Neural cell (in vitro differentiated cells): ENCODE results near the gene CSF1. TPM values are rescaled to one million over a fixed set of nuclear protein-coding genes. Genes with fewer than 3 reads are reported as not detected.
"Not testable (repeated sequence)": the region's sequence is repeated elsewhere in the genome, so short reads cannot be mapped to it uniquely, and the experiment has no call there.

Experiments used
- H2AFZ ChIP-seq: fragments of 200-600, 300-800 bp; sonication (generic), shearing (Covaris generic); 2 replicates; pipeline ENCODE4 v1.6.0; 2014; ENCODE audit warnings: low read depth, mild to moderate bottlenecking, antibody characterized with exemption, low read length, moderate library complexity
- H3F3A ChIP-seq: fragments of 200-600 bp; shearing (Covaris generic); 2 replicates; pipeline ENCODE4 v1.6.1; 2016; ENCODE audit warnings: mild to moderate bottlenecking, moderate library complexity, mixed read lengths, antibody characterized with exemption, low read length; ENCODE audit not compliant: insufficient read depth, poor library complexity, severe bottlenecking
- H3K27ac ChIP-seq: fragments of 200-600, 300-800 bp; sonication (generic), shearing (Covaris generic); 2 replicates; pipeline ENCODE4 v1.5.1; 2014; ENCODE audit warnings: mild to moderate bottlenecking, low read length, moderate library complexity
- H3K27me3 ChIP-seq: fragments of 300-800, 200-600 bp; sonication (generic), shearing (Covaris generic); 2 replicates; pipeline ENCODE4 v1.6.0; 2014; ENCODE audit warnings: mild to moderate bottlenecking, low read depth, low read length, moderate library complexity; ENCODE audit not compliant: insufficient read depth
- H3K36me3 ChIP-seq: fragments of 300-800, 200-600 bp; sonication (generic), shearing (Covaris generic); 2 replicates; pipeline ENCODE4 v1.5.1; 2014; ENCODE audit warnings: mild to moderate bottlenecking, antibody characterized with exemption, low read length, moderate library complexity; ENCODE audit not compliant: insufficient read depth
- H3K4me2 ChIP-seq: fragments of 300-800, 200-600 bp; sonication (generic), shearing (Covaris generic); 2 replicates; pipeline ENCODE4 v1.6.0; 2014; ENCODE audit warnings: mild to moderate bottlenecking, low read length
- H3K4me3 ChIP-seq: fragments of 300-800, 200-600 bp; sonication (generic), shearing (Covaris generic); 2 replicates; pipeline ENCODE4 v1.5.1; 2014; ENCODE audit warnings: mild to moderate bottlenecking, low read length, moderate library complexity
- H3K79me2 ChIP-seq: fragments of 200-600 bp; shearing (Covaris generic); replicated peaks from 2 replicates; pipeline ENCODE4 v1.6.0; 2014; ENCODE audit warnings: mild to moderate bottlenecking, low read length, moderate library complexity; ENCODE audit not compliant: insufficient read depth
- H3K9ac ChIP-seq: fragments of 300-800, 200-600 bp; sonication (generic), shearing (Covaris generic); 2 replicates; pipeline ENCODE4 v1.6.1; 2016; ENCODE audit warnings: mild to moderate bottlenecking, low read length, mixed read lengths
- H3K9me2 ChIP-seq: fragments of 200-600 bp; shearing (Covaris generic); 2 replicates; pipeline ENCODE4 v1.6.1; 2016; ENCODE audit warnings: mild to moderate bottlenecking, low read length, mixed read lengths; ENCODE audit not compliant: insufficient read depth
- H3K9me3 ChIP-seq: fragments of 200-600, 300-800 bp; sonication (generic), shearing (Covaris generic); 2 replicates; pipeline ENCODE4 v1.6.1; 2016; ENCODE audit warnings: mild to moderate bottlenecking, mixed run types, low read length, moderate library complexity, mixed read lengths
- H4K20me1 ChIP-seq: fragments of 200-600 bp; shearing (Covaris generic); 2 replicates; pipeline ENCODE4 v1.6.1; 2016; ENCODE audit warnings: mild to moderate bottlenecking, mixed run types; ENCODE audit not compliant: insufficient read depth
- CTCF ChIP-seq: fragments of 450-650 bp; IDR thresholded peaks from 2 replicates; pipeline ENCODE4 v1.5.1; 2014; ENCODE audit warnings: antibody characterized with exemption, mild to moderate bottlenecking, moderate library complexity; ENCODE audit not compliant: poor library complexity, severe bottlenecking
- EP300 ChIP-seq: fragments of 450-650 bp; conservative IDR thresholded peaks from 2 replicates; pipeline ENCODE4 v1.6.1; 2014; ENCODE audit warnings: antibody characterized with exemption, mild to moderate bottlenecking, moderate library complexity; ENCODE audit not compliant: poor library complexity, severe bottlenecking
- EZH2 ChIP-seq: fragments of 200-600, 300-800 bp; shearing (Covaris generic), sonication (generic); IDR thresholded peaks from 2 replicates; pipeline ENCODE4 v1.6.1; 2014; ENCODE audit warnings: antibody characterized with exemption, low read length, borderline replicate concordance, mild to moderate bottlenecking; ENCODE audit not compliant: insufficient read depth, poor library complexity, severe bottlenecking
- MXI1 ChIP-seq: fragments of 450-650 bp; conservative IDR thresholded peaks from 2 replicates; pipeline ENCODE4 v1.6.1; 2014; ENCODE audit warnings: antibody characterized with exemption, mild to moderate bottlenecking; ENCODE audit not compliant: poor library complexity, severe bottlenecking
- POLR2AphosphoS5 ChIP-seq: IDR thresholded peaks from 2 replicates; pipeline ENCODE4 v1.6.1; 2012
- RAD21 ChIP-seq: fragments of 450-650 bp; conservative IDR thresholded peaks from 2 replicates; pipeline ENCODE4 v1.6.1; 2014; ENCODE audit warnings: antibody characterized with exemption, mild to moderate bottlenecking, moderate library complexity
- SMC3 ChIP-seq: fragments of 450-650 bp; conservative IDR thresholded peaks from 2 replicates; pipeline ENCODE4 v1.6.1; 2014; ENCODE audit warnings: antibody characterized with exemption, mild to moderate bottlenecking, moderate library complexity; ENCODE audit not compliant: poor library complexity
- TAF1 ChIP-seq: IDR thresholded peaks from 2 replicates; pipeline ENCODE4 v1.6.1; 2012; ENCODE audit warnings: low read depth
- polyA plus RNA-seq: library from polyadenylated mRNA; depleted of rRNA; stranded (reverse); fragments of >200 nt; gene quantifications from 2 replicates; pipeline ENCODE4 v1.2.3, GENCODE V29; 2014
- TF ChIP-seq, protein P1 (sequence below): IDR thresholded peaks from 2 replicates; pipeline ENCODE4 v1.6.1; 2012; ENCODE audit warnings: borderline replicate concordance

CSF1 gene
- polyA plus RNA-seq, 1 donor from 2014 or later = 0.30 TPM

GRCh38 chr1:109919303-109919702, 8.7 kb downstream of the CSF1 start:
- no peak overlapping the region for H3K9ac ChIP-seq
- TF ChIP-seq POLR2AphosphoS5 (no peak), EP300 (no peak), CTCF (no peak), MXI1 (no peak), RAD21 (no peak), SMC3 (no peak), EZH2 (no peak), TAF1 (no peak)
- TF ChIP-seq, protein P1, sequence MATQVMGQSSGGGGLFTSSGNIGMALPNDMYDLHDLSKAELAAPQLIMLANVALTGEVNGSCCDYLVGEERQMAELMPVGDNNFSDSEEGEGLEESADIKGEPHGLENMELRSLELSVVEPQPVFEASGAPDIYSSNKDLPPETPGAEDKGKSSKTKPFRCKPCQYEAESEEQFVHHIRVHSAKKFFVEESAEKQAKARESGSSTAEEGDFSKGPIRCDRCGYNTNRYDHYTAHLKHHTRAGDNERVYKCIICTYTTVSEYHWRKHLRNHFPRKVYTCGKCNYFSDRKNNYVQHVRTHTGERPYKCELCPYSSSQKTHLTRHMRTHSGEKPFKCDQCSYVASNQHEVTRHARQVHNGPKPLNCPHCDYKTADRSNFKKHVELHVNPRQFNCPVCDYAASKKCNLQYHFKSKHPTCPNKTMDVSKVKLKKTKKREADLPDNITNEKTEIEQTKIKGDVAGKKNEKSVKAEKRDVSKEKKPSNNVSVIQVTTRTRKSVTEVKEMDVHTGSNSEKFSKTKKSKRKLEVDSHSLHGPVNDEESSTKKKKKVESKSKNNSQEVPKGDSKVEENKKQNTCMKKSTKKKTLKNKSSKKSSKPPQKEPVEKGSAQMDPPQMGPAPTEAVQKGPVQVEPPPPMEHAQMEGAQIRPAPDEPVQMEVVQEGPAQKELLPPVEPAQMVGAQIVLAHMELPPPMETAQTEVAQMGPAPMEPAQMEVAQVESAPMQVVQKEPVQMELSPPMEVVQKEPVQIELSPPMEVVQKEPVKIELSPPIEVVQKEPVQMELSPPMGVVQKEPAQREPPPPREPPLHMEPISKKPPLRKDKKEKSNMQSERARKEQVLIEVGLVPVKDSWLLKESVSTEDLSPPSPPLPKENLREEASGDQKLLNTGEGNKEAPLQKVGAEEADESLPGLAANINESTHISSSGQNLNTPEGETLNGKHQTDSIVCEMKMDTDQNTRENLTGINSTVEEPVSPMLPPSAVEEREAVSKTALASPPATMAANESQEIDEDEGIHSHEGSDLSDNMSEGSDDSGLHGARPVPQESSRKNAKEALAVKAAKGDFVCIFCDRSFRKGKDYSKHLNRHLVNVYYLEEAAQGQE = no peak
- no peaks in the 10 kb centered on the region for H3F3A ChIP-seq
- H3K27me3 ChIP-seq = no peaks in the 10 kb centered on the region
- no peaks in the 10 kb centered on the region for H3K9me3 ChIP-seq
- no peaks in the 10 kb centered on the region for H3K36me3 ChIP-seq
- H3K4me3 ChIP-seq = no peak overlapping the region
- H3K9me2 ChIP-seq = no peaks in the 10 kb centered on the region
- no peak overlapping the region for H3K27ac ChIP-seq
- no peak overlapping the region for H2AFZ ChIP-seq
- H4K20me1 ChIP-seq = no peaks in the 10 kb centered on the region
- H3K79me2 ChIP-seq = no peaks in the 10 kb centered on the region
- no peak overlapping the region for H3K4me2 ChIP-seq

GRCh38 chr1:109920391-109920790, 9.7 kb downstream of the CSF1 start:
- not testable (repeated sequence) for H3K27me3 ChIP-seq, H3K36me3 ChIP-seq

DNA sequence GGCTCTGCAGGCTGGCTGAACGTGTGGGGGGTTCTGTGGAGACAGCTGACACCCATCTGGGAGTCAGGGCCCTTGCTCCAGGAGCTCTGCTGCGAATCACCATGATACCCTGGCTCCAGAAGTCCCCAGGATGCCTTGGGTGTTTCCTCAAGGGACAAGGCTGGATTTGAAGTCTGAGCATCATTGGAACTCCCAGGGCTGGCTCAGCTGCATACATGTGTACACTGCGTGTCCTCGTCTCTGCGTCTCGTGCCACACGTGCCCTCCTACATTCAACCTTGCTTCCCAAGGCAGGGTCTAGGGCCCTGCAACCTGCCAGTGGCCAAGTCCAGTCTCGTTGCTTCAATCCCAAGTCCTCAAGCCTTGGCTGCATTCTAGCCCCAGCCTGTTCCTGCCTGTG, 11.7 kb downstream of the CSF1 start:
- no peaks in the 10 kb centered on the region for H3F3A ChIP-seq
- no peaks in the 10 kb centered on the region for H3K27me3 ChIP-seq
- TF ChIP-seq POLR2AphosphoS5 = no peak
- TF ChIP-seq, protein P1 = no peak
- no peak overlapping the region for H3K27ac ChIP-seq
- H3K36me3 ChIP-seq = no peaks in the 10 kb centered on the region
- no peaks in the 10 kb centered on the region for H3K9me2 ChIP-seq
- no peak overlapping the region for H2AFZ ChIP-seq
- no peak overlapping the region for H3K4me3 ChIP-seq
- H3K4me2 ChIP-seq = no peak overlapping the region
- no peaks in the 10 kb centered on the region for H3K9me3 ChIP-seq
- H4K20me1 ChIP-seq = no peaks in the 10 kb centered on the region
- H3K79me2 ChIP-seq = no peaks in the 10 kb centered on the region
- H3K9ac ChIP-seq = no peak overlapping the region

More at GRCh38 chr1:109920391-109920790, 9.7 kb downstream of the CSF1 start:
- not testable (repeated sequence) for H3F3A ChIP-seq, H4K20me1 ChIP-seq, H3K9ac ChIP-seq, H3K79me2 ChIP-seq, H3K27ac ChIP-seq, H3K9me3 ChIP-seq, H2AFZ ChIP-seq, H3K9me2 ChIP-seq, H3K4me3 ChIP-seq, H3K4me2 ChIP-seq
